ENCODE data around the gene SH3BP4. TPM values are rescaled to one million over a fixed set of nuclear protein-coding genes. Genes with fewer than 3 reads are reported as not detected.

Gene SH3BP4
- total RNA-seq, 1 donor: 121 TPM

- Histone ChIP-seq H3K27me3 (ENCODE audit: insufficient read depth, low read length) (no peaks in the 10 kb centered on the region), H2AFZ (ENCODE audit: low read length) (no peak overlapping the region), H4K20me1 (ENCODE audit: insufficient read depth, low read length) (no peaks in the 10 kb centered on the region), H3K36me3 (ENCODE audit: insufficient read depth, low read length) (no peaks in the 10 kb centered on the region), H3K9me3 (ENCODE audit: low read depth, low read length) (no peaks in the 10 kb centered on the region), H3K79me2 (ENCODE audit: insufficient read depth, low read length) (no peaks in the 10 kb centered on the region), H3K4me3 (ENCODE audit: insufficient read depth, low read length) (no peak overlapping the region), H3K4me2 (ENCODE audit: insufficient read depth, low read length) (no peak overlapping the region), H3K27ac (ENCODE audit: low read depth, low read length) (no peak overlapping the region), H3K4me1 (ENCODE audit: insufficient read depth, low read length) (peaks cover 14% of the 10 kb centered on the region)
- no peak for DNase-seq (ENCODE audit: insufficient read length, low spot score, missing footprints)
- no peak for TF ChIP-seq CTCF (IDR thresholded peaks at IDR 0.05; ENCODE audit: extremely low read depth, low read depth, low read length)
Measured at GRCh38 chr2:235095569-235095968, 143.8 kb downstream of the SH3BP4 start.

- no peak overlapping the region for H3K4me2 ChIP-seq (ENCODE audit: insufficient read depth, low read length)
- no peaks in the 10 kb centered on the region for H3K27me3 ChIP-seq (ENCODE audit: insufficient read depth, low read length)
- H4K20me1 ChIP-seq (ENCODE audit: insufficient read depth, low read length): no peaks in the 10 kb centered on the region
- H3K27ac ChIP-seq (ENCODE audit: low read depth, low read length): no peak overlapping the region
- no peak for TF ChIP-seq CTCF (IDR thresholded peaks at IDR 0.05; ENCODE audit: extremely low read depth, low read depth, low read length)
- peaks cover 14% of the 10 kb centered on the region for H3K4me1 ChIP-seq (ENCODE audit: insufficient read depth, low read length)
- H3K9me3 ChIP-seq (ENCODE audit: low read depth, low read length): no peaks in the 10 kb centered on the region
- no peaks in the 10 kb centered on the region for H3K36me3 ChIP-seq (ENCODE audit: insufficient read depth, low read length)
- H3K4me3 ChIP-seq (ENCODE audit: insufficient read depth, low read length): no peak overlapping the region
- no peak for DNase-seq (ENCODE audit: insufficient read length, low spot score, missing footprints)
- H2AFZ ChIP-seq (ENCODE audit: low read length): no peak overlapping the region
- no peaks in the 10 kb centered on the region for H3K79me2 ChIP-seq (ENCODE audit: insufficient read depth, low read length)
Measured at GRCh38 chr2:235096447-235096846, 144.6 kb downstream of the SH3BP4 start.

GRCh38 chr2:235097196-235097595 lies 145.4 kb downstream of the SH3BP4 start:
- H3K36me3 ChIP-seq (ENCODE audit: insufficient read depth, low read length): no peaks in the 10 kb centered on the region
- H3K27ac ChIP-seq (ENCODE audit: low read depth, low read length): no peak overlapping the region
- no peak for TF ChIP-seq CTCF (IDR thresholded peaks at IDR 0.05; ENCODE audit: extremely low read depth, low read depth, low read length)
- no peak overlapping the region for H2AFZ ChIP-seq (ENCODE audit: low read length)
- DNase-seq (ENCODE audit: insufficient read length, low spot score, missing footprints): no peak
- no peaks in the 10 kb centered on the region for H3K9me3 ChIP-seq (ENCODE audit: low read depth, low read length)
- H4K20me1 ChIP-seq (ENCODE audit: insufficient read depth, low read length): no peaks in the 10 kb centered on the region
- H3K4me3 ChIP-seq (ENCODE audit: insufficient read depth, low read length): no peak overlapping the region
- no peak overlapping the region for H3K4me2 ChIP-seq (ENCODE audit: insufficient read depth, low read length)
- H3K27me3 ChIP-seq (ENCODE audit: insufficient read depth, low read length): no peaks in the 10 kb centered on the region
- peaks cover 14% of the 10 kb centered on the region for H3K4me1 ChIP-seq (ENCODE audit: insufficient read depth, low read length)
- no peaks in the 10 kb centered on the region for H3K79me2 ChIP-seq (ENCODE audit: insufficient read depth, low read length)

- H4K20me1 ChIP-seq (ENCODE audit: insufficient read depth, low read length): no peaks in the 10 kb centered on the region
- no peak overlapping the region for H3K27ac ChIP-seq (ENCODE audit: low read depth, low read length)
- no peaks in the 10 kb centered on the region for H3K79me2 ChIP-seq (ENCODE audit: insufficient read depth, low read length)
- no peaks in the 10 kb centered on the region for H3K27me3 ChIP-seq (ENCODE audit: insufficient read depth, low read length)
- H3K4me2 ChIP-seq (ENCODE audit: insufficient read depth, low read length): no peak overlapping the region
- DNase-seq (ENCODE audit: insufficient read length, low spot score, missing footprints): no peak
- H3K9me3 ChIP-seq (ENCODE audit: low read depth, low read length): no peaks in the 10 kb centered on the region
- no peak overlapping the region for H2AFZ ChIP-seq (ENCODE audit: low read length)
- H3K4me3 ChIP-seq (ENCODE audit: insufficient read depth, low read length): no peak overlapping the region
- TF ChIP-seq CTCF (IDR thresholded peaks at IDR 0.05; ENCODE audit: extremely low read depth, low read depth, low read length): no peak
- peaks cover 14% of the 10 kb centered on the region for H3K4me1 ChIP-seq (ENCODE audit: insufficient read depth, low read length)
- H3K36me3 ChIP-seq (ENCODE audit: insufficient read depth, low read length): no peaks in the 10 kb centered on the region
Measured at GRCh38 chr2:235098269-235098668, 146.5 kb downstream of the SH3BP4 start.

Measured in osteoblast (primary cell).